GM12878 (cell line): ENCODE measurements around the gene C16orf87. TPM values are rescaled to one million over a fixed set of nuclear protein-coding genes. Genes with fewer than 3 reads are reported as not detected.
A peak's percentile ranks its signal among the peaks of the same experiment; 100 is the strongest.

Experiments used
- ATAC-seq: fragments of 200-7000 bp; cut with Tn5 transposase; 3 replicates; pipeline ENCODE4 v1.9.1; 2020; ENCODE audit warnings: mild to moderate bottlenecking, moderate library complexity
- BruUV-seq: library from RNA; stranded (reverse); fragments of 400-500 nt; replicated peaks from 2 replicates; lab custom pipeline; 2021; lab: Mats Ljungman, UMichigan
- CTCF ChIA-PET: fragments of 300-600 bp; sonication (Branson Sonifier 250); formaldehyde crosslinking; extraction: SDS; loops from one replicate; lab custom pipeline; 2021; ENCODE audit warnings: inconsistent platforms; lab: Yijun Ruan, JAX
- POLR2A ChIA-PET: fragments of 350-600 bp; formaldehyde crosslinking; extraction: SDS; loops from one replicate; lab custom pipeline; 2021; ENCODE audit warnings: inconsistent platforms; lab: Charles Lee
- RAD21 ChIA-PET: fragments of 300-600 bp; sonication (Branson Sonifier 250); formaldehyde crosslinking; loops from one replicate; lab custom pipeline; 2023; ENCODE audit warnings: antibody characterized with exemption; ENCODE audit not compliant: unreplicated experiment; lab: Charles Lee
- SMC1A ChIA-PET: fragments of 300-600 bp; sonication (Branson Sonifier 250); formaldehyde crosslinking; loops from one replicate; lab custom pipeline; 2023; ENCODE audit not compliant: unreplicated experiment, uncharacterized antibody; lab: Charles Lee
- DNase-seq: peaks from one replicate; pipeline ENCODE4 v3.0.0-alpha.2; 2011; ENCODE audit warnings: low read depth, low spot score
- FAIRE-seq: peaks from 3 replicates; lab custom pipeline; 2011; peaks lifted over from hg19 to GRCh38; lab: Jason Lieb, UNC
- H2AFZ ChIP-seq: 2 replicates; pipeline ENCODE4 v1.6.0; 2011; ENCODE audit warnings: low read depth, low read length, control low read depth; ENCODE audit not compliant: control insufficient read depth
- H3K27ac ChIP-seq: 2 replicates; pipeline ENCODE4 v1.5.1; 2011; ENCODE audit warnings: control low read depth; ENCODE audit not compliant: control insufficient read depth, insufficient read depth
- H3K27me3 ChIP-seq, 2 experiments: replicated peaks in 1 of 2; 2 replicates each; pipeline versions ENCODE4 v1.6.0 to v1.6.1; 2011; ENCODE audit warnings: low read length in 1 of 2; ENCODE audit not compliant: control insufficient read depth in 2 of 2, insufficient read depth in 2 of 2
- H3K36me3 ChIP-seq, 2 experiments: 2 replicates each; pipeline ENCODE4 v1.5.1; 2011; ENCODE audit warnings: low read length in 1 of 2; ENCODE audit not compliant: control insufficient read depth in 2 of 2, insufficient read depth in 2 of 2
- H3K4me1 ChIP-seq: 2 replicates; pipeline ENCODE4 v1.6.1; 2011; ENCODE audit warnings: mild to moderate bottlenecking, low read length, moderate library complexity, mixed read lengths; ENCODE audit not compliant: control insufficient read depth, insufficient read depth
- H3K4me2 ChIP-seq: 2 replicates; pipeline ENCODE4 v1.6.0; 2011; ENCODE audit warnings: control low read depth; ENCODE audit not compliant: control insufficient read depth, insufficient read depth
- H3K4me3 ChIP-seq: fragments of 200-600 bp; sonication (generic); 2 replicates; pipeline ENCODE4 v1.5.1; 2016
- H3K79me2 ChIP-seq: 2 replicates; pipeline ENCODE4 v1.6.0; 2011; ENCODE audit warnings: low read length; ENCODE audit not compliant: control insufficient read depth, insufficient read depth
- H3K9ac ChIP-seq: 2 replicates; pipeline ENCODE4 v1.8.0; 2011; ENCODE audit warnings: low read length, control low read depth, mixed read lengths; ENCODE audit not compliant: control insufficient read depth, insufficient read depth
- H3K9me3 ChIP-seq: replicated peaks from 3 replicates; pipeline ENCODE4 v1.5.1; 2011; ENCODE audit warnings: mild to moderate bottlenecking, low read length; ENCODE audit not compliant: control insufficient read depth, insufficient read depth
- H4K20me1 ChIP-seq: 2 replicates; pipeline ENCODE4 v1.6.0; 2011; ENCODE audit not compliant: control insufficient read depth, insufficient read depth
- E2F4 ChIP-seq: IDR thresholded peaks from 2 replicates; pipeline ENCODE4 v1.6.1; 2012; ENCODE audit warnings: low read depth, low read length, improper control_type of control experiment
- FOXK2 ChIP-seq: fragments of 450-650 bp; IDR thresholded peaks from 2 replicates; pipeline ENCODE4 v1.6.1; 2017; ENCODE audit warnings: mild to moderate bottlenecking, moderate library complexity
- HDAC2 ChIP-seq: fragments of 200-600 bp; sonication (generic); IDR thresholded peaks from 2 replicates; pipeline ENCODE4 v1.6.1; 2017
- LARP7 ChIP-seq: fragments of 450-650 bp; IDR thresholded peaks from 2 replicates; pipeline ENCODE4 v1.6.1; 2017; ENCODE audit warnings: mild to moderate bottlenecking
- MEF2B ChIP-seq: fragments of 450-650 bp; IDR thresholded peaks from 2 replicates; pipeline ENCODE4 v1.6.1; 2018; ENCODE audit warnings: mild to moderate bottlenecking, moderate library complexity; ENCODE audit not compliant: partially characterized antibody, poor library complexity, severe bottlenecking
- NFYA ChIP-seq: IDR thresholded peaks from 2 replicates; pipeline ENCODE4 v1.6.1; 2011; ENCODE audit warnings: low read depth, mild to moderate bottlenecking, low read length, improper control_type of control experiment, borderline replicate concordance
- PAX5 ChIP-seq: IDR thresholded peaks from 2 replicates; pipeline ENCODE4 v1.6.1; 2011; ENCODE audit warnings: low read depth, low read length, borderline replicate concordance
- POLR2AphosphoS5 ChIP-seq: IDR thresholded peaks from 2 replicates; pipeline ENCODE4 v1.6.1; 2011; ENCODE audit warnings: mild to moderate bottlenecking, low read length, inconsistent platforms
- RUNX3 ChIP-seq: IDR thresholded peaks from 2 replicates; pipeline ENCODE4 v1.6.1; 2012; ENCODE audit warnings: low read length, inconsistent platforms
- TBL1XR1 ChIP-seq: IDR thresholded peaks from 2 replicates; pipeline ENCODE4 v1.6.1; 2012; ENCODE audit warnings: low read depth, low read length, improper control_type of control experiment
- USF1 ChIP-seq: IDR thresholded peaks from 2 replicates; pipeline ENCODE4 v1.6.1; 2011; ENCODE audit warnings: borderline replicate concordance, low read depth, mild to moderate bottlenecking, moderate library complexity, mixed read lengths, low read length; ENCODE audit not compliant: insufficient read depth; ENCODE audit errors: extremely low read length
- WGBS: methylation state at CpG from one replicate; pipeline ENCODE4 v1.1.6; 2016; ENCODE audit warnings: low lambda C conversion rate; ENCODE audit not compliant: insufficient replicate concordance, insufficient coverage; ENCODE audit errors: missing lambda C conversion rate; 5-methylcytosine and 5-hydroxymethylcytosine counted together
- in situ Hi-C: fragments of 300-500 bp; cut with MboI; formaldehyde crosslinking; loops from 9 replicates; pipeline ENCODE4 v1.14.3; 2018; ENCODE audit warnings: mixed read lengths
- intact Hi-C: fragments of 100-400 bp; cut with micrococcal nuclease; formaldehyde crosslinking; loops from one replicate; pipeline ENCODE4 v1.14.2; 2022; ENCODE audit not compliant: unreplicated experiment
- polyA plus RNA-seq, 11 experiments: library from polyadenylated mRNA; depleted of rRNA in 4 of 11; unstranded in 6 of 11; stranded (reverse) in 5 of 11; fragments of >200 nt; fragmentation: Nextera tagmentation in 4 of 11; fragmentation: Illumina TruSeq in 1 of 11; extraction: Ambion mirVana in 4 of 11; extraction: Trizol in 1 of 11; gene quantifications; 1 replicate in 1 of 11; 2 replicates in 10 of 11; pipeline versions ENCODE4 v1.2.1 to v1.2.3, GENCODE V29; 2011 to 2016; ENCODE audit warnings: inconsistent platforms in 2 of 11, missing spikeins in 2 of 11, low read depth in 1 of 11
- total RNA-seq, 4 experiments: library from RNA; depleted of rRNA in 3 of 4; stranded (reverse); fragments of >200 nt in 3 of 4; fragmentation: Illumina TruSeq in 1 of 4; extraction: Trizol in 1 of 4; gene quantifications; 2 replicates each; pipeline versions ENCODE4 v1.2.1 to v1.2.3, GENCODE V29; 2013 to 2021

The C16orf87 gene
- total and polyA plus RNA-seq, 10 of the 15 experiments (the other 5 are each of a cell fraction or from before 2014, with no cell fraction given), result 18.4 to 72.6 (median 31.0) TPM

GRCh38 chr16:46765050-46765449 is 65.9 kb downstream of the C16orf87 start:
- intact Hi-C loops, result no loop called here
- no peaks in the 10 kb centered on the region for H3K27me3 ChIP-seq
- in situ Hi-C loops, result no loop called here
- no peaks in the 10 kb centered on the region for H3K36me3 ChIP-seq
- no peak overlapping the region for H3K27ac ChIP-seq
- H3K9ac ChIP-seq, result no peak overlapping the region
- DNase-seq, result no peak
- no peaks in the 10 kb centered on the region for H4K20me1 ChIP-seq
- CTCF ChIA-PET, result no interaction called here
- POLR2A ChIA-PET, result no interaction called here
- SMC1A ChIA-PET, result no interaction called here
- 46% methylated on average over 7 of the region's 7 CpGs for WGBS
- H3K4me2 ChIP-seq, result no peak overlapping the region
- ATAC-seq, result peak; percentile 16; the same call in 1 of the 3 replicates
- FAIRE-seq, result no peak
- H3K4me1 ChIP-seq, result peaks cover 9% of the 10 kb centered on the region
- H3K4me3 ChIP-seq, result no peak overlapping the region
- no TSS peak for BruUV-seq
- H3K9me3 ChIP-seq, result no peaks in the 10 kb centered on the region
- no peak overlapping the region; the same call in 1 of the 2 replicates for H2AFZ ChIP-seq
- RAD21 ChIA-PET, result no interaction called here
- no peak for TF ChIP-seq TBL1XR1
- no peak for TF ChIP-seq POLR2AphosphoS5
- peak; percentile 54; the same call in 1 of the 2 replicates for TF ChIP-seq RUNX3
- TF ChIP-seq MEF2B, result no peak
- no peak for TF ChIP-seq NFYA
- TF ChIP-seq USF1, result no peak
- TF ChIP-seq FOXK2, result no peak
- TF ChIP-seq E2F4, result no peak
- peak; percentile 90 for TF ChIP-seq PAX5
- TF ChIP-seq HDAC2, result no peak
- no peak for TF ChIP-seq LARP7
- H3K79me2 ChIP-seq, result no peaks in the 10 kb centered on the region
